EL (cell line): ENCODE data around the gene ZNF135.

Source experiments
- DNase-seq: peaks from one replicate; pipeline ENCODE4 v3.0.0-alpha.2; 2016

Gene ZNF135

DNA sequence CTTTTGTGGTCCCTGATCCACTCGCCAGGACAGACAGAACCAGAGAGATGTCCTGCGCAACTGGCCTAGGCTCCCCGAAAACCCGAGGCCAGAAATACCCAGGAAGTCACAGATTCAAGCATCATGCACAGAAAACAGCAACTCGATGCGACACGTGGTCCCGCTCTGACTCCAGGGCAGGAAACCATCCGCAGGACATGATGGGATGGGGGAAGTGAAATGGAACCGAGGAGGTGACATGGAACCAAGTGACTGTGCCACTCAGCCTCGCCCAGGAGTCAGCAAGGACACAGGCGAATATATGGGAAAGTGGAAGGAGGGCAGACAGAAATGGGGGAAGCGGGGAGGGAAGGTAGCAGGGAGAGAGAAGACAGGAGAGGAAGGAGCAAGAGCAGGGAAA is 37.8 kb downstream of the ZNF135 start:
- DNase-seq: no peak

DNA sequence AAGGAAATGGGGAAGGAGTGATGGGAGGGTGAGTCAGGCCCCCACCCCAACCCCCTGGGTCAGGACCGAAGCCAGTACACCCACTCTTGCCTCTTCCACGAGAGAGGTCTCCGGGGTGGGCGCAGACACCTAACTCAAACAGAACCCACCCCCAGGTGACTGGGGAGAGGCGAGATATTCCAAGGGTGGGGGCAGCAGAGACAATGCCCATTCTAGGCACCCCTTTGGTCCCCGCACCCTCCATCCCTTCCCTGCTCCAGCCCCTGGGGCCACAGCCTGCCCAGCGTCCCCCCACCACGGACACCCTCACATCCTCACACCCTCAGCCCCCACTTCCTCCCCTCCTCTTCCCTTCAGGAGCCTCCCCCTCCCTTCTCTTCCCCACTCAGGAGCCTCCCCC is 38.3 kb downstream of the ZNF135 start:
- DNase-seq: no peak

DNA sequence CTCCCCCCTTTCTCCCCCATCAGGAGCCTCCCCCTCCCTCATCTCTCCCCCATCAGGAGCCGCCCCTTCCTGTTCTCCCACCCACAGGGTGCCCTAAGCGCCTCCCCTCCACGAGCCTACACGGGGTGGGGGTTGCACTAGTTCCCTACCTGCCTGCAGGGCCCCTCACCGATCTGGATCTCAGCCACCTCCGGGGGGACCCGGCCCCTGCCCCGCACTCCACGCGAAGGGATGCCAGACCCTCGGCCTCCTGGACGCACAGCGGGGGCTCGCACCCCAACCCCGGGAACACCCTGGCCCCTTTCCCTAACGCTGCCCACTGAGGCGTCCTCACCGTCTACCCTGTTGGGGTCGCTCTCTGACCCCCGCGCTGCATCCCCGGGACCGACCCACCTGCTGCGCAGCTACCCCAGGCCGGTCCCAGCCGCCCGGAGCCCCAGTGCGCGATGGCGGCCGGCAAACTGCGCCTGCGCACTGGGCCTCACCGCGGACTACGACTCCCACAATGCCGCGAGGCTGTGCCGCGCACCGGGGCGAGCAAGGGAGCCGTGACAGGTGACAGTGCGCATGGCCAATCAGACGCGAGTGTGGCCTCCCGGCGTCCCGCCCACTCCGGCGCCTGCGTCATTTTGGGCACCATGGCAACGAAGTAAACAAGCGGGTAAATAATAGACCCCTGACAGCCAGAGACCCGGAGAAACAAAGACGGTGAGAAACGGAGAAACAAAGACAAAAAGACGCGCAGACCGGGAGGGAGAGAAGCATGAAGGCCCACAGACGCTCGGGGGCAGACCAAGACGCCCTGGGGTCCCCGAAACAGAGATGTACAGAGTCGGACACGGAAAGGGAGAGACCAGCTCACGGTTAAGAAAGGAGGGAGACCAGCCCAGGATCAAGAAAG is 38.9 kb downstream of the ZNF135 start, which contains the start of gene ZSCAN18:
Gene ZSCAN18 (minus strand): TSS at position 451 of the 901 bp plus-strand sequence. CDS start 7,964 bp downstream, outside the sequence.
- peak; percentile 86 for DNase-seq

DNA sequence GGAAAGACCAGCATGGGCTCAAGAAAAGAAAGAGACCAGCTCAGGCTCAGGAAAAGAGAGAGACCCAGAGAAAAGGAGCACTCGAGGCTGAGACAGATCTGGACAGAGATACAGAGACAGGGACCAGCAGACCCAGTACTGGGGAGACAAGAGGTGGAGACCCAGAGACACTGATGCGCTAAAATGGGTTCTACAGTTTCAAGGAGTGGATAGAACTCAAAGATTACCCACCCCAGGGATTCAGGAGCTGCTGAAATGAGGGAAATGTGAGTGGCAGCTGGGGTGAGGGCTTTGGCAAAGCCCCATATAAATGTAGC is 39.6 kb downstream of the ZNF135 start:
- DNase-seq: no peak

DNA sequence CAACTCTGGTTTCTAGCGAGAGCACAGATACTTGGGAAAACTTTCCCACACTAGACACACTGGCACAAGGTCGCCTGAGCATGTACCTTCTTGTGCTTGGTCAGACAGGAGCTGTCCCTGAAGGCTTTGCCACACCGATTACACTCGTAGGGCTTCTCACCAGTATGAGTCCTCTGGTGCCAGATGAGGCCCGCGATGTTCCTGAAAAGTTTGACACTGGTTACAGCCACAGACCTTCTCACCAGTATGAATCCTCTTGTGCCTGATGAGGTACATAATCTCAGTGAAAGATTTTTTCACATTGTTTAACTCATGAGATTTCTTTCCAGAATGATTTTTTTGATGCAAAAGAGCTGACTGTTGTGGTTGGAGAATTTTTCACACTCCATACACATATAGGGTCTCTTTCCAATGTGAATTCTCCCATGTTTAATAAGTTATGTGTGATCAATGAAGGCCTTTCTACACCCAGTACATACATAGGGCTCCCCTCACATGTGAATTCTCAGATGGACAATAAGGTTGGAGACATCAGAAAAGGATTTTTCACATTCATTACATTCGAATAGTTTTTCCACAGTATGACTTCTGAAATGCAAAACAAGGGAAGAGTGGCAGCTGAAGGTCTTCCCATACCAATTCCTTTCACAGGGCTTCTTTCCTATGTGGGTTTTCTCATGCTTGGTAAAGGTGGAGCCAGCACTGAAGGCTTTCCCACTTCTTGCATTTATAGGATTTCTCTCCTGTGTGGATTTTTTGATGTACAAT is 48.9 kb downstream of the ZNF135 start:
- no peak for DNase-seq

DNA sequence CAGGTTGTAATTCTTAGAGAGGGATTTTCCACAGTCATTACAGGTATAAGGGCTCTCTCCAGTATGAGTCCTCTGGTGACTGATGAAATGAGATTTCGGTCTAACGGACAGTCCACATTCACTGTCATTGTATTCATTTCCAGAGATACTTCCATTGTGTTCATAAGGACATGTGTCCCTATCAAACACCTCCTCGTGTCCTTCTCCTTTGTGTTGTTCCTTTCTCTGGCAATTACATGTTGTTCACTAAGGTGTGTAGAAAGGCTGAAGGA is 49.4 kb downstream of the ZNF135 start:
- DNase-seq: no peak

DNA sequence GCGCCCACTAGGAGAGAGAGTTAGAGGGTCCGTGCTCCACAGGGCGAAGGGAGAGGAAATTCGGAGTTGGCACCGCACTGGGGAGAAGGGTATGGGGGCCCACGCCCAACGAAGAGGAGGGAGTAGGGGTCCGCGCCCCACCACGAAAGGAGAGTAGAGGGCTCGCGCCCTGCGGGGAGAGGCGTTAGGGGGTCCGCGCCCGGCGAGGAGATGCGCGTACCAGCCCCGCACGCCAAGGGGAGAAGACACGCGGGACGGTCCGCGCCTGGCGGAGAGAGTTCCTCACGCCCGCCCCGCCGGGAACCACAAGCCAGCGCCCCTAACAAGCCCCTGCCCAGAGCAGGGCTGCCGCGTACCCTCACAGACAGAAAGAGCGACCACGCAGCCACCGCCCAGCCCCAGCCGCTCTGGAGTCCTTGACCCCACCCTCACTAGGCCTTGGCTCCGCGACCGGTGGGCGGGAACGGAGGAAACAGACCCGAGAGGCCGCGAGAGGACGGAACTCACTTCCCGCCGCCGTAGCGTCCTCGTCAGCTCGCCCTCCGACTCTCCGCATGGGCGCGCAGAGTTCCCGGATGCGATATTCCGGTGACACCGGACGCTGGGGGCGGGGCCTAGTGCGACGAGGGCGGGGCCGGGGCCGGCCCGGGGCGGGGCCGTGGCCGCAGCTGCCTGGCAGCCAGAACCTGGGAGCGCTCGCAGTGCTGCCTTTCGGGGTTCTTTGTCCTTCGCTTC is 58.9 kb downstream of the ZNF135 start:
- no peak for DNase-seq

DNA sequence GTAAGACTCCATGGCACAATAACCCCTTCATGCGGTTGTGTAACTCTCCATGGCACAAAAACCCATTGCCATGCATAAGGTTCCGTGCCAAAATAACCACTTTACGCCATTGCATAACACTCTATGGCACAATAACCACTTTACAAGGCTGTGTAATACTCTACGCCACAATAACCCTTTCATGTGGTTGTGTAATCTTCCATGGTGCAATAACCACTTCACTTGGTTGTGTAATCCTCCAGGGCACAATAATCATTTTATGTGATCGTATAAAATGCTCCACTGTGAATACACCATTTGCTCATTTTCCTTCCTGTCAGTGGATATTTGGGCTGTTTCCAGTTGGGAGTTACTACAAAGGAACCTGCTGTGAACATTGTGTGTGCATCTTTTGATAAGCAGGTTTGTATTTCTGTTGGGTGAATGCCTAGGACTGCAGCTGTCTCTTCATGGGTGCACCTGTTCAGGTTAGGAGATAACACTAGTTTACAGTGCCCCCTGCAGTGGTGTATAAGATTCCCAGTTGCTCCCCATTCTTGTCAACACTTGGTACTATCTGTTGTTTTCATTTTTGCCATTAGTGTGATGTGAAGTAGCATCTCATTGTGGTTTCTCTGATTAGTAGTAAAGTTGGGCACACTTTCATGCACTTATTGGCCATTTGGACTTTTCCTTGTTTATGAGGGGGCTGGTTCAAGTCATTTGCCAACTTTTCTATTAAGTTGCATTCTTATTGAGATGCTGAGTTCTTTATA is 60.1 kb downstream of the ZNF135 start:
- no peak for DNase-seq
